ENCODE measurements around the gene SNX3.

The SNX3 gene

GRCh38 chr6:108203189-108204112, 57.4 kb downstream of the SNX3 start:
- no peak for DNase-seq (ENCODE audit: low read depth in 2 of 2)

- DNase-seq (ENCODE audit: low read depth in 2 of 2): no peak
These were observed 60.2 kb downstream of the SNX3 start for GRCh38 chr6:108200631-108201030.

- no peak for DNase-seq (ENCODE audit: low read depth in 2 of 2)
These were observed 60.7 kb downstream of the SNX3 start for GRCh38 chr6:108200186-108200585.

GRCh38 chr6:108198761-108199498, 61.9 kb downstream of the SNX3 start:
- DNase-seq (ENCODE audit: low read depth in 2 of 2): no peak

- no peak for DNase-seq (ENCODE audit: low read depth in 2 of 2)
These were observed 65.6 kb downstream of the SNX3 start for GRCh38 chr6:108195209-108195608.

GRCh38 chr6:108194503-108194902, 66.3 kb downstream of the SNX3 start:
- DNase-seq (ENCODE audit: low read depth in 2 of 2): no peak

GRCh38 chr6:108193835-108194234, 67.0 kb downstream of the SNX3 start:
- no peak for DNase-seq (ENCODE audit: low read depth in 2 of 2)

- DNase-seq (ENCODE audit: low read depth in 2 of 2): no peak
These were observed 67.7 kb downstream of the SNX3 start for GRCh38 chr6:108193131-108193530.

- no peak for DNase-seq (ENCODE audit: low read depth in 2 of 2)
These were observed 73.3 kb downstream of the SNX3 start for GRCh38 chr6:108187519-108187918.

GRCh38 chr6:108186226-108186625, 74.6 kb downstream of the SNX3 start:
- DNase-seq (ENCODE audit: low read depth in 2 of 2): no peak

GRCh38 chr6:108180776-108181175, 80.1 kb downstream of the SNX3 start:
- DNase-seq (ENCODE audit: low read depth in 2 of 2): no peak

- no peak for DNase-seq (ENCODE audit: low read depth in 2 of 2)
These were observed 80.6 kb downstream of the SNX3 start for GRCh38 chr6:108180266-108180665.

- no peak for DNase-seq (ENCODE audit: low read depth in 2 of 2)
These were observed 81.1 kb downstream of the SNX3 start for GRCh38 chr6:108179741-108180140.

- no peak for DNase-seq (ENCODE audit: low read depth in 2 of 2)
These were observed 84.4 kb downstream of the SNX3 start for GRCh38 chr6:108176281-108177089.

- no peak for DNase-seq (ENCODE audit: low read depth in 2 of 2)
These were observed 85.1 kb downstream of the SNX3 start for GRCh38 chr6:108175592-108176279.

GRCh38 chr6:108175176-108175591, 85.7 kb downstream of the SNX3 start:
- no peak for DNase-seq (ENCODE audit: low read depth in 2 of 2)

- DNase-seq (ENCODE audit: low read depth in 2 of 2): no peak
These were observed 86.3 kb downstream of the SNX3 start for GRCh38 chr6:108174371-108175175.

GRCh38 chr6:108171918-108172516, 88.8 kb downstream of the SNX3 start:
- DNase-seq (ENCODE audit: low read depth in 2 of 2): no peak

GRCh38 chr6:108171291-108171917, 89.4 kb downstream of the SNX3 start:
- no peak for DNase-seq (ENCODE audit: low read depth in 2 of 2)

Data from stimulated activated CD4-positive, alpha-beta T cell treated with anti-CD3 and anti-CD28 coated beads, Interleukin-1b, Interleukin-23, amount 100 ng/mL, for 4 hours (primary cell).